ENCODE measurements around the gene GPR75.
"Not testable (repeated sequence)": the region's sequence is repeated elsewhere in the genome, so short reads cannot be mapped to it uniquely, and the experiment has no call there.

GPR75 gene

DNA sequence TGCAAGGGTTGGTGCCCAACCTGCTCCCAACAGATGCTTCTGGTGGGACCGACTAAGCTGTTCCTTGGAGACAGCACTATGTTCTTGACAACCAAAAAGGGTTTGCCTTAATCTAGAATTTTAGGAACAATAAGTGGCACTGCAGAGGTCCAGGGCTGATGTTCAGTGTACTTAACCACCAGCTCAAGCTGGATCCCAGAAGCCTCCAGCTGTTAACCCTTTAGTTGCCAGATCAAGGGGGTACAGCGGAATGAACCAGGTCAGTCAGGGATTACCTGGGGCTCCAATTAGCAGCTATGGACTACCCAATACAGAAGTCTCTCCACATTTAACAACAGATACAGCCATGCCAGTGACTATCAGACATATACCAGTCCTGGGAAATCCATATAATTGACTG lies 3.5 kb downstream of the GPR75 start:
- no peak overlapping the region for H3K4me3 ChIP-seq (ENCODE audit: low read depth, low read length)
- no peak for DNase-seq (ENCODE audit: low read depth)
- TF ChIP-seq, protein P1, sequence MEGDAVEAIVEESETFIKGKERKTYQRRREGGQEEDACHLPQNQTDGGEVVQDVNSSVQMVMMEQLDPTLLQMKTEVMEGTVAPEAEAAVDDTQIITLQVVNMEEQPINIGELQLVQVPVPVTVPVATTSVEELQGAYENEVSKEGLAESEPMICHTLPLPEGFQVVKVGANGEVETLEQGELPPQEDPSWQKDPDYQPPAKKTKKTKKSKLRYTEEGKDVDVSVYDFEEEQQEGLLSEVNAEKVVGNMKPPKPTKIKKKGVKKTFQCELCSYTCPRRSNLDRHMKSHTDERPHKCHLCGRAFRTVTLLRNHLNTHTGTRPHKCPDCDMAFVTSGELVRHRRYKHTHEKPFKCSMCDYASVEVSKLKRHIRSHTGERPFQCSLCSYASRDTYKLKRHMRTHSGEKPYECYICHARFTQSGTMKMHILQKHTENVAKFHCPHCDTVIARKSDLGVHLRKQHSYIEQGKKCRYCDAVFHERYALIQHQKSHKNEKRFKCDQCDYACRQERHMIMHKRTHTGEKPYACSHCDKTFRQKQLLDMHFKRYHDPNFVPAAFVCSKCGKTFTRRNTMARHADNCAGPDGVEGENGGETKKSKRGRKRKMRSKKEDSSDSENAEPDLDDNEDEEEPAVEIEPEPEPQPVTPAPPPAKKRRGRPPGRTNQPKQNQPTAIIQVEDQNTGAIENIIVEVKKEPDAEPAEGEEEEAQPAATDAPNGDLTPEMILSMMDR (IDR thresholded peaks at IDR 0.05; ENCODE audit: insufficient read depth, low read depth, low read length, missing control alignments) = no peak

DNA sequence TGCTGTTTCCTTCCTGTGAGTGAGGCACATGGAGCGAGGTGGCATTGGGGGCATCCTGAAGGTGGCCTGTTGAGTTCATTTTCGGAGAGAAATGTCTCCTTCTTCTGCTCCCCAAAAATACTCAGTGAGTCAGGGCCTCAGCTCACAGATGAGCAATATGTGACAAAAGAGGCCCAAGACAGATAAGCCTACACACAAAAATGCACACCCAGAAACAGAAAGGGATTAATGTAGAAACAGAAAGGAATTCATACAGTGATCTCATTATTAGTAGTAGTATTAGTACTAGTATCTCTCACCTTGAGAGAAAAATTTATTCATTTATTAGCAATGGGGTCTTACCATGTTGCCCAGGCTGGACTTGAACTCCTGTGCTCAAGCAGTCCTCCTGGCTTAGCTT lies 5.1 kb downstream of the GPR75 start:
- H3K4me3 ChIP-seq (ENCODE audit: low read depth, low read length) = no peak overlapping the region
- DNase-seq (ENCODE audit: low read depth) = no peak
- TF ChIP-seq, protein P1 (IDR thresholded peaks at IDR 0.05; ENCODE audit: insufficient read depth, low read depth, low read length, missing control alignments) = no peak

DNA sequence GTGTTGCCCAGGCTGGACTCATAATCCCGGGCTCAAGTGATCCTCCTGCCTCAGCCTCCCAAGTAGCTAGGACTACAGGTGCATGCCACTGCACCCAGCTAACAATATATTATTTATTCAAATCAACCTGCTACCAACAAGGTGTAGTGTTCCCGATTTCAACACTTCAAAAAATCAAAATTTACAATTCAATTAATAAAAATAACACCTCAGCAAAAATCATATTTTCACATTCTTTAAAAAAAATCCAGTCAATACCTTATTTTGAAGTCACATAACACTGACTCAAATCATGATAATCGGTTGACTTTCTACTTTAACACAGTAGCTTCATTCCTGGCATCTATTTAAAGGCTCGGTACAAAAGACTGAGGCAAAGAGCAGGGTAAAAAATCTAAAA lies 7.2 kb downstream of the GPR75 start:
- H3K4me3 ChIP-seq (ENCODE audit: low read depth, low read length) = no peak overlapping the region
- TF ChIP-seq, protein P1 (IDR thresholded peaks at IDR 0.05; ENCODE audit: insufficient read depth, low read depth, low read length, missing control alignments) = no peak
- no peak for DNase-seq (ENCODE audit: low read depth)

DNA sequence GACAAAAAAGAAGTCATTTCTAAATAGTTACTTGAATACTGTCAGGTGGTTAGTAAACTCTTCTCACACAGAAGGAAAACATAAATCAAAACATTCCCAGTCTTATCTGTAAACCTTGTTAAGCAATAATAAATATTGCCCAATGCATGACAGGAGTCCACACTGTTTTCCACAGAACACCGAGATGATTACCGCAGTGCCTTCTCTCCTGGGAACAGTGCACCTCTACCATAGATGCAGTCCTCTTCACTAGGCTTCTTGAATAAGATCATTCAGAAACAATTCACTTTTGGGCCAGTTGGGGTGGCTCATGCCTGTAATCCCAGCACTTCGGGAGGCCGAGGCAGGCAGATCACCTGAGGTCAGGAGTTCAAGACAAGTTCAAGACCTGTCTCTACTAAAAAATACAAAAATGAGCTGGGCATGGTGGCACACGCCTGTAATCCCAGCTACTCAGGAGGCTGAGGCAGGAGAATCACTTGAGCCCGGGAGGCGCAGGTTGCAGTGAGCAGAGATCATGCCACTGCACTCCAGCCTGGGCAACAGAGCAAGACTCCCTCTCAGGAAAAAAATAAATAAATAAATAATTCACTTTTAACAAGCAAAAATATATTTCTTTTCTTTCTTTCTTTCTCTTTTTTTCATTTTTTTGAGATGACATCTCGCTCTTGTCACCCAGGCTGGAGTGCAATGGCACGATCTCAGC lies 8.6 kb downstream of the GPR75 start:
- not testable (repeated sequence) for H3K4me3 ChIP-seq (ENCODE audit: low read depth, low read length); DNase-seq (ENCODE audit: low read depth)

DNA sequence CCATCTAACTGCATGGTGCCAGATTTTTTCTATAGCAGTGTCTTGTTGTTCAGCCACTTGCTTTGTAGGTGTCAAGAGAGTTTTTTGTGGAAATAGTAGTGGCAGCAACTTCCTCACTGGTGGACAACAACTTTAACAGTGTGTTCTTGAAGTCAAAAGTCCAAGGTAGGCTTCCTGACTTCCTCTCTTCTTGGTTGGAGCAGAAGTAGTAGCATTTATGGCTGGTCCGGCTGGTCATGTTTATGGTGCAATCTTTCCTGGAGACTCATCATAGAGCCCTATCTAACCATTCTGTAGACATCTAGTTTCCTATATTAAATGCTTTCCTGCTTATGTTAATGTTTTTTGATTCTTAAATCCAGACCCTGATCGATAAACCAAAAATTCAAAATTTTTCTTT lies 11.7 kb downstream of the GPR75 start:
- TF ChIP-seq, protein P1 (IDR thresholded peaks at IDR 0.05; ENCODE audit: insufficient read depth, low read depth, low read length, missing control alignments) = no peak

DNA sequence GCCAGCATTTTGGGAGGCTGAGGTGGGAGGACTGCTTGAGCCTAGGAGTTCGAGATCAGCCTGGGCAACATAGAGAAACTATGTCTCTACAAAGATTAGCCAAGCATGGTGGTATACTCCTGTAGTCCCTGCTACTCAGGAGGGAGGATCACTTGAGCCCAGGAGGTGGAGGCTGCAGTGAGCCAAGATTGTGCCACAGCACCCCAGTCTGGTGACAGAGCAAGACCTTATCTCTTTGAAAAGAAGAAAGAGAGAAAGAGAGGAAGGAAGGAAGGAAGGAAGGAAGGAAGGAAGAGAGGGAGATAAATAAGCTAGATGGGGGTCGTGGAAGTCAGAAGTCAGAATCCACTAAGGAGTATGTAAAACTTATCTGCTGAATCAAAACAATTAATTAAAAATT lies 16.2 kb downstream of the GPR75 start:
- no peak overlapping the region for H3K4me3 ChIP-seq (ENCODE audit: low read depth, low read length)
- TF ChIP-seq, protein P1 (IDR thresholded peaks at IDR 0.05; ENCODE audit: insufficient read depth, low read depth, low read length, missing control alignments) = no peak
- no peak for DNase-seq (ENCODE audit: low read depth)

More for the DNA sequence above, 11.7 kb downstream of the GPR75 start:
- no peak for DNase-seq (ENCODE audit: low read depth)
- no peak overlapping the region for H3K4me3 ChIP-seq (ENCODE audit: low read depth, low read length)

DNA sequence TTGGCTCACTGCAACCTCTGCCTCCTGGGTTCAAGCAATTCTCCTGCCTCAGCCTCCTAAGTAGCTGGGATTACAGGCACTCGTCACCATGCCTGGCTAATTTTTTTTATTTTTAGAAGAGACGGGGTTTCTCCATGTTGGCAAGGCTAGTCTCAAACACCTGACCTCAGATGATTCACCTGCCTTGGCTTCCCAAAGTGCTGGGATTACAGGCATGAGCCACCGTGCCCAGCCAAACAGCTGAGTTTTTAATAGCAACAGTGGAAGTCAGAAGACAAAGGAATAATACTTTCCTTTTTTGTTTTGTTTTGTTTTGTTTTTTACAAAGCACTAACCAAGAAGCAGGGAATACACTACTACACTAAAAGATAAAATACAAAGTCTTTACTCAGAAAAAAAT lies 16.9 kb downstream of the GPR75 start:
- TF ChIP-seq, protein P1 (IDR thresholded peaks at IDR 0.05; ENCODE audit: insufficient read depth, low read depth, low read length, missing control alignments) = no peak
- no peak overlapping the region for H3K4me3 ChIP-seq (ENCODE audit: low read depth, low read length)
- DNase-seq (ENCODE audit: low read depth) = no peak

DNA sequence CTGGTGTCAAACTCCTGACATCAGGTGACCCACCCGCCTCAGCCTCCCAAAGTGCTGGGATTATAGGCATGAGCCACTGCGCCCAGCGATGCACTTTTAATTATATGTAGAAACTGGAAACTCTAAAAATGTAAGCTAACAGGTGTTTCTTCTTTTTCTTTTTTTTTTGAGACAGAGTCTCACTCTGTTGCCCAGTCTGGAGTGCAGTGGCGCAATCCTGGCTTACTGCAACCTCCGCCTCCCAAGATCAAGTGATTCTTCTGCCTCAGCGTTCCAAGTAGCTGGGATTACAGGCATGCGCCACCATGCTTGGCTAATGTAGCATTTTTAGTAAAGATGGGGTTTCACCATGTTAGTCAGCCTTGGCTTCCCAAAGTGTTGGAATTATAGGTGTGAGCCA lies 18.1 kb downstream of the GPR75 start:
- not testable (repeated sequence) for H3K4me3 ChIP-seq (ENCODE audit: low read depth, low read length)

More for the DNA sequence above, 18.1 kb downstream of the GPR75 start:
- not testable (repeated sequence) for DNase-seq (ENCODE audit: low read depth)
